GM12878 (cell line): ENCODE data around the gene RREB1. TPM values are rescaled to one million over a fixed set of nuclear protein-coding genes. Genes with fewer than 3 reads are reported as not detected.

Experiments
- ATAC-seq: fragments of 200-7000 bp; cut with Tn5 transposase; 3 replicates; pipeline ENCODE4 v1.9.1; 2020; ENCODE audit warnings: mild to moderate bottlenecking, moderate library complexity
- BruUV-seq: library from RNA; stranded (reverse); fragments of 400-500 nt; replicated peaks from 2 replicates; lab custom pipeline; 2021; lab: Mats Ljungman, UMichigan
- CTCF ChIA-PET: fragments of 300-600 bp; sonication (Branson Sonifier 250); formaldehyde crosslinking; extraction: SDS; loops from one replicate; lab custom pipeline; 2021; ENCODE audit warnings: inconsistent platforms; lab: Yijun Ruan, JAX
- POLR2A ChIA-PET: fragments of 350-600 bp; formaldehyde crosslinking; extraction: SDS; loops from one replicate; lab custom pipeline; 2021; ENCODE audit warnings: inconsistent platforms; lab: Charles Lee
- RAD21 ChIA-PET: fragments of 300-600 bp; sonication (Branson Sonifier 250); formaldehyde crosslinking; loops from one replicate; lab custom pipeline; 2023; ENCODE audit warnings: antibody characterized with exemption; ENCODE audit not compliant: unreplicated experiment; lab: Charles Lee
- SMC1A ChIA-PET: fragments of 300-600 bp; sonication (Branson Sonifier 250); formaldehyde crosslinking; loops from one replicate; lab custom pipeline; 2023; ENCODE audit not compliant: unreplicated experiment, uncharacterized antibody; lab: Charles Lee
- DNase-seq: peaks from one replicate; pipeline ENCODE4 v3.0.0-alpha.2; 2011; ENCODE audit warnings: low read depth, low spot score
- FAIRE-seq: peaks from 3 replicates; lab custom pipeline; 2011; peaks lifted over from hg19 to GRCh38; lab: Jason Lieb, UNC
- H2AFZ ChIP-seq: 2 replicates; pipeline ENCODE4 v1.6.0; 2011; ENCODE audit warnings: low read depth, low read length, control low read depth; ENCODE audit not compliant: control insufficient read depth
- H3K27ac ChIP-seq: 2 replicates; pipeline ENCODE4 v1.5.1; 2011; ENCODE audit warnings: control low read depth; ENCODE audit not compliant: control insufficient read depth, insufficient read depth
- H3K27me3 ChIP-seq, 2 experiments: replicated peaks in 1 of 2; 2 replicates each; pipeline versions ENCODE4 v1.6.0 to v1.6.1; 2011; ENCODE audit warnings: low read length in 1 of 2; ENCODE audit not compliant: control insufficient read depth in 2 of 2, insufficient read depth in 2 of 2
- H3K36me3 ChIP-seq, 2 experiments: 2 replicates each; pipeline ENCODE4 v1.5.1; 2011; ENCODE audit warnings: low read length in 1 of 2; ENCODE audit not compliant: control insufficient read depth in 2 of 2, insufficient read depth in 2 of 2
- H3K4me1 ChIP-seq: 2 replicates; pipeline ENCODE4 v1.6.1; 2011; ENCODE audit warnings: mild to moderate bottlenecking, low read length, moderate library complexity, mixed read lengths; ENCODE audit not compliant: control insufficient read depth, insufficient read depth
- H3K4me2 ChIP-seq: 2 replicates; pipeline ENCODE4 v1.6.0; 2011; ENCODE audit warnings: control low read depth; ENCODE audit not compliant: control insufficient read depth, insufficient read depth
- H3K4me3 ChIP-seq: fragments of 200-600 bp; sonication (generic); 2 replicates; pipeline ENCODE4 v1.5.1; 2016
- H3K79me2 ChIP-seq: 2 replicates; pipeline ENCODE4 v1.6.0; 2011; ENCODE audit warnings: low read length; ENCODE audit not compliant: control insufficient read depth, insufficient read depth
- H3K9ac ChIP-seq: 2 replicates; pipeline ENCODE4 v1.8.0; 2011; ENCODE audit warnings: low read length, control low read depth, mixed read lengths; ENCODE audit not compliant: control insufficient read depth, insufficient read depth
- H3K9me3 ChIP-seq: replicated peaks from 3 replicates; pipeline ENCODE4 v1.5.1; 2011; ENCODE audit warnings: mild to moderate bottlenecking, low read length; ENCODE audit not compliant: control insufficient read depth, insufficient read depth
- H4K20me1 ChIP-seq: 2 replicates; pipeline ENCODE4 v1.6.0; 2011; ENCODE audit not compliant: control insufficient read depth, insufficient read depth
- BACH1 ChIP-seq: fragments of 450-650 bp; IDR thresholded peaks from 2 replicates; pipeline ENCODE4 v1.6.1; 2017; ENCODE audit warnings: mild to moderate bottlenecking, borderline replicate concordance
- CHD1 ChIP-seq: IDR thresholded peaks from 2 replicates; pipeline ENCODE4 v1.6.1; 2012; ENCODE audit warnings: low read depth, low read length, improper control_type of control experiment
- E2F4 ChIP-seq: IDR thresholded peaks from 2 replicates; pipeline ENCODE4 v1.6.1; 2012; ENCODE audit warnings: low read depth, low read length, improper control_type of control experiment
- HCFC1 ChIP-seq: fragments of 150-350 bp; IDR thresholded peaks from 2 replicates; pipeline ENCODE4 v1.6.1; 2014; ENCODE audit warnings: low read length
- NBN ChIP-seq: fragments of 450-650 bp; IDR thresholded peaks from 2 replicates; pipeline ENCODE4 v1.6.1; 2016
- NR2C2 ChIP-seq: IDR thresholded peaks from 2 replicates; pipeline ENCODE4 v1.6.1; 2011; ENCODE audit warnings: borderline replicate concordance, low read depth; ENCODE audit not compliant: control insufficient read depth, insufficient read length
- NRF1 ChIP-seq: conservative IDR thresholded peaks from 2 replicates; pipeline ENCODE4 v1.6.1; 2011; ENCODE audit warnings: mild to moderate bottlenecking, low read depth, low read length, improper control_type of control experiment
- PAX5 ChIP-seq: IDR thresholded peaks from 2 replicates; pipeline ENCODE4 v1.6.1; 2011; ENCODE audit warnings: low read depth, low read length, borderline replicate concordance
- POU2F2 ChIP-seq: IDR thresholded peaks from 3 replicates; pipeline ENCODE4 v1.6.1; 2011; ENCODE audit warnings: low read depth, mild to moderate bottlenecking, low read length, borderline replicate concordance
- RAD51 ChIP-seq: fragments of 450-650 bp; IDR thresholded peaks from 2 replicates; pipeline ENCODE4 v1.6.1; 2016; ENCODE audit warnings: moderate library complexity, mild to moderate bottlenecking, inconsistent platforms
- SIX5 ChIP-seq: IDR thresholded peaks from 2 replicates; pipeline ENCODE4 v1.6.1; 2011; ENCODE audit warnings: mild to moderate bottlenecking, low read depth, low read length, moderate library complexity; ENCODE audit not compliant: severe bottlenecking
- TARDBP ChIP-seq: IDR thresholded peaks from 2 replicates; pipeline ENCODE4 v1.6.1; 2016; ENCODE audit warnings: borderline replicate concordance
- TCF3 ChIP-seq: IDR thresholded peaks from 2 replicates; pipeline ENCODE4 v1.6.1; 2012; ENCODE audit warnings: low read depth, mild to moderate bottlenecking, low read length, borderline replicate concordance; ENCODE audit not compliant: insufficient read depth
- ZNF274 ChIP-seq: IDR thresholded peaks from one replicate; pipeline ENCODE4 v1.8.0; 2011; ENCODE audit not compliant: insufficient read length, insufficient read depth
- ZZZ3 ChIP-seq: IDR thresholded peaks from 2 replicates; pipeline ENCODE4 v1.6.1; 2011; ENCODE audit warnings: low read depth; ENCODE audit not compliant: control insufficient read depth, insufficient read length
- WGBS: methylation state at CpG from one replicate; pipeline ENCODE4 v1.1.6; 2016; ENCODE audit warnings: low lambda C conversion rate; ENCODE audit not compliant: insufficient replicate concordance, insufficient coverage; ENCODE audit errors: missing lambda C conversion rate; 5-methylcytosine and 5-hydroxymethylcytosine counted together
- in situ Hi-C: fragments of 300-500 bp; cut with MboI; formaldehyde crosslinking; loops from 9 replicates; pipeline ENCODE4 v1.14.3; 2018; ENCODE audit warnings: mixed read lengths
- intact Hi-C: fragments of 100-400 bp; cut with micrococcal nuclease; formaldehyde crosslinking; loops from one replicate; pipeline ENCODE4 v1.14.2; 2022; ENCODE audit not compliant: unreplicated experiment
- polyA plus RNA-seq, 11 experiments: library from polyadenylated mRNA; depleted of rRNA in 4 of 11; unstranded in 6 of 11; stranded (reverse) in 5 of 11; fragments of >200 nt; fragmentation: Nextera tagmentation in 4 of 11; fragmentation: Illumina TruSeq in 1 of 11; extraction: Ambion mirVana in 4 of 11; extraction: Trizol in 1 of 11; gene quantifications; 1 replicate in 1 of 11; 2 replicates in 10 of 11; pipeline versions ENCODE4 v1.2.1 to v1.2.3, GENCODE V29; 2011 to 2016; ENCODE audit warnings: inconsistent platforms in 2 of 11, missing spikeins in 2 of 11, low read depth in 1 of 11
- total RNA-seq, 4 experiments: library from RNA; depleted of rRNA in 3 of 4; stranded (reverse); fragments of >200 nt in 3 of 4; fragmentation: Illumina TruSeq in 1 of 4; extraction: Trizol in 1 of 4; gene quantifications; 2 replicates each; pipeline versions ENCODE4 v1.2.1 to v1.2.3, GENCODE V29; 2013 to 2021
- TF ChIP-seq, protein P1 (sequence below): IDR thresholded peaks from 2 replicates; pipeline ENCODE4 v1.6.1; 2012; ENCODE audit warnings: low read length, inconsistent platforms
- TF ChIP-seq, protein P2 (sequence below): IDR thresholded peaks from 2 replicates; pipeline ENCODE4 v1.6.1; 2011; ENCODE audit warnings: low read depth, mild to moderate bottlenecking, low read length, moderate library complexity, borderline replicate concordance; ENCODE audit errors: extremely low read depth
- TF ChIP-seq, protein P3 (sequence below): fragments of 450-650 bp; IDR thresholded peaks from 2 replicates; pipeline ENCODE4 v1.6.1; 2016; ENCODE audit warnings: mild to moderate bottlenecking

Gene RREB1
- total and polyA plus RNA-seq, 10 of the 15 experiments (the other 5 are each of a cell fraction or from before 2014, with no cell fraction given): 1.9 to 30.3 (median 8.6) TPM

GRCh38 chr6:7184502-7184901 lies 76.7 kb downstream of the RREB1 start:
- FAIRE-seq: no peak
- Histone ChIP-seq H3K9ac (no peak overlapping the region), H3K27me3 (no peaks in the 10 kb centered on the region), H3K79me2 (peaks cover 5% of the 10 kb centered on the region), H3K4me3 (no peak overlapping the region), H3K27ac (no peak overlapping the region), H3K9me3 (no peaks in the 10 kb centered on the region), H3K4me2 (no peak overlapping the region), H4K20me1 (no peaks in the 10 kb centered on the region; the same call in 1 of the 2 replicates), H2AFZ (no peak overlapping the region), H3K4me1 (peaks cover 16% of the 10 kb centered on the region), H3K36me3 (peaks cover 33 to 58% of the 10 kb centered on the region in 2 experiments)
- no peak for DNase-seq
- ChIA-PET SMC1A (no interaction called here), RAD21 (no interaction called here), POLR2A (no interaction called here), CTCF (no interaction called here)
- in situ Hi-C loops (no loop called here), intact Hi-C loops (no loop called here)
- no peak for ATAC-seq
- BruUV-seq: no TSS peak
- TF ChIP-seq NBN (no peak), NRF1 (no peak), NR2C2 (no peak), CHD1 (no peak), BACH1 (no peak), SIX5 (no peak), HCFC1 (no peak), TCF3 (no peak), RAD51 (no peak), PAX5 (no peak), POU2F2 (no peak), ZZZ3 (no peak), E2F4 (no peak), TARDBP (no peak), ZNF274 (no peak)
- TF ChIP-seq, protein P1, sequence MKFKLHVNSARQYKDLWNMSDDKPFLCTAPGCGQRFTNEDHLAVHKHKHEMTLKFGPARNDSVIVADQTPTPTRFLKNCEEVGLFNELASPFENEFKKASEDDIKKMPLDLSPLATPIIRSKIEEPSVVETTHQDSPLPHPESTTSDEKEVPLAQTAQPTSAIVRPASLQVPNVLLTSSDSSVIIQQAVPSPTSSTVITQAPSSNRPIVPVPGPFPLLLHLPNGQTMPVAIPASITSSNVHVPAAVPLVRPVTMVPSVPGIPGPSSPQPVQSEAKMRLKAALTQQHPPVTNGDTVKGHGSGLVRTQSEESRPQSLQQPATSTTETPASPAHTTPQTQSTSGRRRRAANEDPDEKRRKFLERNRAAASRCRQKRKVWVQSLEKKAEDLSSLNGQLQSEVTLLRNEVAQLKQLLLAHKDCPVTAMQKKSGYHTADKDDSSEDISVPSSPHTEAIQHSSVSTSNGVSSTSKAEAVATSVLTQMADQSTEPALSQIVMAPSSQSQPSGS: no peak
- TF ChIP-seq, protein P2, sequence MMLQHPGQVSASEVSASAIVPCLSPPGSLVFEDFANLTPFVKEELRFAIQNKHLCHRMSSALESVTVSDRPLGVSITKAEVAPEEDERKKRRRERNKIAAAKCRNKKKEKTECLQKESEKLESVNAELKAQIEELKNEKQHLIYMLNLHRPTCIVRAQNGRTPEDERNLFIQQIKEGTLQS: no peak
- TF ChIP-seq, protein P3, sequence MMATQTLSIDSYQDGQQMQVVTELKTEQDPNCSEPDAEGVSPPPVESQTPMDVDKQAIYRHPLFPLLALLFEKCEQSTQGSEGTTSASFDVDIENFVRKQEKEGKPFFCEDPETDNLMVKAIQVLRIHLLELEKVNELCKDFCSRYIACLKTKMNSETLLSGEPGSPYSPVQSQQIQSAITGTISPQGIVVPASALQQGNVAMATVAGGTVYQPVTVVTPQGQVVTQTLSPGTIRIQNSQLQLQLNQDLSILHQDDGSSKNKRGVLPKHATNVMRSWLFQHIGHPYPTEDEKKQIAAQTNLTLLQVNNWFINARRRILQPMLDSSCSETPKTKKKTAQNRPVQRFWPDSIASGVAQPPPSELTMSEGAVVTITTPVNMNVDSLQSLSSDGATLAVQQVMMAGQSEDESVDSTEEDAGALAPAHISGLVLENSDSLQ: no peak
- WGBS: 100% methylated on average over 1 of the region's 1 CpG
